K562 (cell line): ENCODE results near the gene C1QTNF2. TPM values are rescaled to one million over a fixed set of nuclear protein-coding genes. Genes with fewer than 3 reads are reported as not detected.
A peak's percentile ranks its signal among the peaks of the same experiment; 100 is the strongest.

Experiments used
- E2F5 ChIP-seq: sonication (generic); formaldehyde crosslinking; IDR thresholded peaks from 2 replicates; pipeline ENCODE4 v1.8.0; 2022; ENCODE audit warnings: mild to moderate bottlenecking, missing genetic modification reagents
- ELF1 ChIP-seq: fragments of 200-800 bp; sonication (Bioruptor generic); IDR thresholded peaks from 2 replicates; pipeline ENCODE4 v1.6.1; 2016; ENCODE audit warnings: missing genetic modification characterization, missing compliant biosample characterization
- ETV5 ChIP-seq: sonication (generic); formaldehyde crosslinking; IDR thresholded peaks from 2 replicates; pipeline ENCODE4 v1.4.0; 2020; ENCODE audit warnings: low read depth, mild to moderate bottlenecking, missing genetic modification reagents
- FOS ChIP-seq: IDR thresholded peaks from 3 replicates; pipeline ENCODE4 v1.6.1; 2011; ENCODE audit not compliant: insufficient read length; ENCODE audit errors: extremely low read depth
- GABPB1 ChIP-seq: sonication (generic); formaldehyde crosslinking; IDR thresholded peaks from 2 replicates; pipeline ENCODE4 v1.8.0; 2022; ENCODE audit warnings: mild to moderate bottlenecking, missing genetic modification reagents
- HNRNPLL ChIP-seq: fragments of 200-400 bp; formaldehyde crosslinking; IDR thresholded peaks from 2 replicates; pipeline ENCODE4 v1.6.1; 2017; ENCODE audit warnings: low read length, low read depth, mild to moderate bottlenecking; ENCODE audit not compliant: poor library complexity, severe bottlenecking
- KDM1A ChIP-seq, 2 experiments: fragments of 450-650 bp; IDR thresholded peaks; 2 replicates each; pipeline ENCODE4 v1.6.1; 2016; ENCODE audit warnings: mild to moderate bottlenecking in 2 of 2
- NBN ChIP-seq: fragments of 450-650 bp; IDR thresholded peaks from 2 replicates; pipeline ENCODE4 v1.6.1; 2016; ENCODE audit warnings: low read depth, mild to moderate bottlenecking
- PCBP2 ChIP-seq: fragments of 200-400 bp; formaldehyde crosslinking; IDR thresholded peaks from 2 replicates; pipeline ENCODE4 v1.6.1; 2018; ENCODE audit warnings: low read length, low read depth, mild to moderate bottlenecking, moderate library complexity; ENCODE audit not compliant: poor library complexity, severe bottlenecking
- POLR2B ChIP-seq: fragments of 450-650 bp; IDR thresholded peaks from 2 replicates; pipeline ENCODE4 v1.6.1; 2018; ENCODE audit warnings: low read depth; ENCODE audit not compliant: partially characterized antibody
- POLR2G ChIP-seq: fragments of 200-400 bp; formaldehyde crosslinking; IDR thresholded peaks from 2 replicates; pipeline ENCODE4 v1.6.1; 2017; ENCODE audit warnings: low read depth, mild to moderate bottlenecking, antibody characterized with exemption, low read length, moderate library complexity
- SAP30 ChIP-seq: fragments of 200-600 bp; sonication (generic); IDR thresholded peaks from 2 replicates; pipeline ENCODE4 v1.6.1; 2012; ENCODE audit warnings: borderline replicate concordance, low read depth, mild to moderate bottlenecking, moderate library complexity, low read length, control low read depth, inconsistent platforms; ENCODE audit not compliant: insufficient read depth, poor library complexity, severe bottlenecking
- SIN3B ChIP-seq: fragments of 450-650 bp; IDR thresholded peaks from 2 replicates; pipeline ENCODE4 v1.6.1; 2017; ENCODE audit warnings: low read depth, mild to moderate bottlenecking, moderate library complexity
- SMARCA5 ChIP-seq: fragments of 450-650 bp; IDR thresholded peaks from 2 replicates; pipeline ENCODE4 v1.6.1; 2016
- TAF7 ChIP-seq: fragments of 450-650 bp; IDR thresholded peaks from 2 replicates; pipeline ENCODE4 v1.6.1; 2016; ENCODE audit warnings: missing genetic modification characterization, missing compliant biosample characterization
- TCF7 ChIP-seq: sonication (generic); IDR thresholded peaks from 2 replicates; pipeline ENCODE4 v1.6.1; 2016; ENCODE audit warnings: antibody characterized with exemption, borderline replicate concordance
- ZBTB7A ChIP-seq: IDR thresholded peaks from 2 replicates; pipeline ENCODE4 v1.6.1; 2011; ENCODE audit warnings: low read depth, mild to moderate bottlenecking, low read length, moderate library complexity, borderline replicate concordance; ENCODE audit not compliant: control insufficient read depth
- polyA plus RNA-seq, 8 experiments: library from polyadenylated mRNA; depleted of rRNA in 4 of 8; stranded (reverse) in 5 of 8; unstranded in 3 of 8; fragments of >200 nt; fragmentation: Nextera tagmentation in 2 of 8; fragmentation: Illumina TruSeq in 1 of 8; extraction: Ambion mirVana in 2 of 8; extraction: Trizol in 1 of 8; gene quantifications; 2 replicates each; pipeline versions ENCODE4 v1.2.1 to v1.2.3, GENCODE V29; 2011 to 2014; ENCODE audit warnings: inconsistent platforms in 1 of 8, missing spikeins in 1 of 8
- total RNA-seq, 7 experiments: library from RNA; depleted of rRNA in 6 of 7; stranded (reverse); fragments of >200 nt in 6 of 7; fragmentation: Illumina TruSeq in 2 of 7; extraction: Trizol in 2 of 7; gene quantifications; 2 replicates each; pipeline versions ENCODE4 v1.2.1 to v1.2.3, GENCODE V29; 2011 to 2021; ENCODE audit warnings: low replicate concordance in 1 of 7

C1QTNF2 gene
- total and polyA plus RNA-seq, 9 of the 15 experiments (the other 6 are each of a cell fraction or from before 2014, with no cell fraction given): not detected

GRCh38 chr5:160418561-160419457 lies 48.4 kb upstream of the C1QTNF2 start, which contains the start of gene SLU7 (continued):
- TF ChIP-seq ETV5 (peak; percentile 76; the same call in 1 of the 2 replicates), KDM1A (IDR thresholded peaks at IDR 0.05) (no peak), ELF1 (tag) (peak; percentile 94), ZBTB7A (peak; percentile 69; the same call in 1 of the 2 replicates), POLR2G (peak; percentile 77), TAF7 (tag) (peak; percentile 13; the same call in 1 of the 2 replicates), NBN (peak; percentile 64; the same call in 1 of the 2 replicates), PCBP2 (no peak), TCF7 (no peak), SMARCA5 (no peak), FOS (no peak), SAP30 (peak; percentile 67), E2F5 (CRISPR knock-in tag) (0 out of 2 replicates have a peak, but pooled peaks have one; percentile 20), HNRNPLL (peak; percentile 85), SIN3B (peak; percentile 77; the same call in 1 of the 2 replicates), GABPB1 (CRISPR knock-in tag) (peak; percentile 81; the same call in 1 of the 2 replicates), POLR2B (peak; percentile 82)
